Measurements from ENCODE around the gene MIDN. TPM values are rescaled to one million over a fixed set of nuclear protein-coding genes. Genes with fewer than 3 reads are reported as not detected.

The MIDN gene
- polyA plus RNA-seq, 1 donor from 2014 or later: 24.8 TPM

- no peak overlapping the region for H2AFZ ChIP-seq (ENCODE audit: low read depth, low read length)
- no peaks in the 10 kb centered on the region for H3K9me2 ChIP-seq (ENCODE audit: insufficient read depth, low read length)
- no peaks in the 10 kb centered on the region for H3K27me3 ChIP-seq (ENCODE audit: insufficient read depth, low read depth, low read length)
- H3K4me3 ChIP-seq (ENCODE audit: low read length): peak overlapping the region; percentile 69
- H4K20me1 ChIP-seq (ENCODE audit: insufficient read depth): no peaks in the 10 kb centered on the region
- H3K9ac ChIP-seq (ENCODE audit: low read length): peak overlapping the region; percentile 92
- no peaks in the 10 kb centered on the region for H3K36me3 ChIP-seq (ENCODE audit: insufficient read depth, low read length)
- H3K9me3 ChIP-seq (ENCODE audit: low read length): no peaks in the 10 kb centered on the region
- peak overlapping the region; percentile 94 for H3K27ac ChIP-seq (ENCODE audit: low read length)
- peaks cover 13% of the 10 kb centered on the region for H3K79me2 ChIP-seq (replicated peaks; ENCODE audit: insufficient read depth, low read length)
- TF ChIP-seq RAD21 (conservative IDR thresholded peaks at IDR 0.05): no peak
- TF ChIP-seq, protein P1, sequence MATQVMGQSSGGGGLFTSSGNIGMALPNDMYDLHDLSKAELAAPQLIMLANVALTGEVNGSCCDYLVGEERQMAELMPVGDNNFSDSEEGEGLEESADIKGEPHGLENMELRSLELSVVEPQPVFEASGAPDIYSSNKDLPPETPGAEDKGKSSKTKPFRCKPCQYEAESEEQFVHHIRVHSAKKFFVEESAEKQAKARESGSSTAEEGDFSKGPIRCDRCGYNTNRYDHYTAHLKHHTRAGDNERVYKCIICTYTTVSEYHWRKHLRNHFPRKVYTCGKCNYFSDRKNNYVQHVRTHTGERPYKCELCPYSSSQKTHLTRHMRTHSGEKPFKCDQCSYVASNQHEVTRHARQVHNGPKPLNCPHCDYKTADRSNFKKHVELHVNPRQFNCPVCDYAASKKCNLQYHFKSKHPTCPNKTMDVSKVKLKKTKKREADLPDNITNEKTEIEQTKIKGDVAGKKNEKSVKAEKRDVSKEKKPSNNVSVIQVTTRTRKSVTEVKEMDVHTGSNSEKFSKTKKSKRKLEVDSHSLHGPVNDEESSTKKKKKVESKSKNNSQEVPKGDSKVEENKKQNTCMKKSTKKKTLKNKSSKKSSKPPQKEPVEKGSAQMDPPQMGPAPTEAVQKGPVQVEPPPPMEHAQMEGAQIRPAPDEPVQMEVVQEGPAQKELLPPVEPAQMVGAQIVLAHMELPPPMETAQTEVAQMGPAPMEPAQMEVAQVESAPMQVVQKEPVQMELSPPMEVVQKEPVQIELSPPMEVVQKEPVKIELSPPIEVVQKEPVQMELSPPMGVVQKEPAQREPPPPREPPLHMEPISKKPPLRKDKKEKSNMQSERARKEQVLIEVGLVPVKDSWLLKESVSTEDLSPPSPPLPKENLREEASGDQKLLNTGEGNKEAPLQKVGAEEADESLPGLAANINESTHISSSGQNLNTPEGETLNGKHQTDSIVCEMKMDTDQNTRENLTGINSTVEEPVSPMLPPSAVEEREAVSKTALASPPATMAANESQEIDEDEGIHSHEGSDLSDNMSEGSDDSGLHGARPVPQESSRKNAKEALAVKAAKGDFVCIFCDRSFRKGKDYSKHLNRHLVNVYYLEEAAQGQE (IDR thresholded peaks at IDR 0.05; ENCODE audit: borderline replicate concordance): no peak
- TF ChIP-seq, protein P2, sequence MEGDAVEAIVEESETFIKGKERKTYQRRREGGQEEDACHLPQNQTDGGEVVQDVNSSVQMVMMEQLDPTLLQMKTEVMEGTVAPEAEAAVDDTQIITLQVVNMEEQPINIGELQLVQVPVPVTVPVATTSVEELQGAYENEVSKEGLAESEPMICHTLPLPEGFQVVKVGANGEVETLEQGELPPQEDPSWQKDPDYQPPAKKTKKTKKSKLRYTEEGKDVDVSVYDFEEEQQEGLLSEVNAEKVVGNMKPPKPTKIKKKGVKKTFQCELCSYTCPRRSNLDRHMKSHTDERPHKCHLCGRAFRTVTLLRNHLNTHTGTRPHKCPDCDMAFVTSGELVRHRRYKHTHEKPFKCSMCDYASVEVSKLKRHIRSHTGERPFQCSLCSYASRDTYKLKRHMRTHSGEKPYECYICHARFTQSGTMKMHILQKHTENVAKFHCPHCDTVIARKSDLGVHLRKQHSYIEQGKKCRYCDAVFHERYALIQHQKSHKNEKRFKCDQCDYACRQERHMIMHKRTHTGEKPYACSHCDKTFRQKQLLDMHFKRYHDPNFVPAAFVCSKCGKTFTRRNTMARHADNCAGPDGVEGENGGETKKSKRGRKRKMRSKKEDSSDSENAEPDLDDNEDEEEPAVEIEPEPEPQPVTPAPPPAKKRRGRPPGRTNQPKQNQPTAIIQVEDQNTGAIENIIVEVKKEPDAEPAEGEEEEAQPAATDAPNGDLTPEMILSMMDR (IDR thresholded peaks at IDR 0.05; ENCODE audit: poor library complexity, severe bottlenecking): no peak
- TF ChIP-seq MXI1 (conservative IDR thresholded peaks at IDR 0.05; ENCODE audit: poor library complexity, severe bottlenecking): no peak
- peak overlapping the region; percentile 82 for H3K4me2 ChIP-seq (ENCODE audit: low read length)
- peaks cover 4% of the 10 kb centered on the region for H3F3A ChIP-seq (ENCODE audit: insufficient read depth, low read length, poor library complexity, severe bottlenecking)
Observed at GRCh38 chr19:1239420-1239795, 9.0 kb upstream of the MIDN start.

DNA sequence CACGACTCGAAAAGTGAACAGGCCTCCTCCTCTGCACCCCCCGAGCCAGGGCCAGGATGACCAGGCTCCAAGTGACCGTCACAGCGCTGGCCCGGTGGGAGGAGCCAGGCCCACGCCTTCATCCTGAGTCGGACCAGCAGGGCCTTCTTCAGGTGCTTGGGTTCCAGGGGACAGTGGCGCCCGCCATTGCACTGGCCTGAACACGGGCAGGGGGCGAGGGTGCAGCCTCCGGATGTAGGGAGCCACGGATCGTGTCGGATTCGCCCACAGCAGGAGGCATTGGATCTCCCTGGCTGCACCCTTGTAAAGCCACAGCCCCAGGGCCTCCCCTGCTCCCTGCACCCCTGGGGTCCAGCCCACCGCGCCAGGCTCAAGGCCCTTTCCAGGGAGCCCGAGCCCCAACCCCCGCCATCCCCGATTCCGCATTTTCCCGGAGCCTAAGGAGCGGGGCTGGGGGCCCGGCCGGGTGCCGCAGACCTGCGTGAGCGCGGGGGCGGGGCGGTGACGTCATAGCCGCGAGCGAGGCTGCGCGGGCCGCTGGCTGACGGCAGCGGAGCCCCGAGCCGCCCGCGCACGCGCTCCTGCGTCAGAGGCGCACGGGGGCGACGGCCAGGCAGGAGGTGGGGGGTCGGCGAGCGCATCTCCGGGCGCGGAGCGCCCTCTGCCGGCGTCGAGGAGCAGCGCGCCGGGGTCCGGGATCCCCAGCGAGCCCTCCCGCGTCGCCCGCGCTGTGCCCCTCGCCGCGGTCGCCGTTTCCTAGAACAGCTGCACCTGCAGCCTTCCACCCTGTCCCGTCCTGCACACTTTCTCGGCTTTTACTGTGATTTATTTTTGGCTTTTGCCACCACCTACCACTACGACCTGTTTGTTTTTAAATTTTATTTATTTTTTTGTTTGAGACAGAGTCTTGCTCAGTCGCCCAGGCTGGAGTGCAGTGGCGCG, 8.3 kb upstream of the MIDN start:
- H2AFZ ChIP-seq (ENCODE audit: low read depth, low read length): no peak overlapping the region
- peak overlapping the region; percentile 94 for H3K27ac ChIP-seq (ENCODE audit: low read length)

More for the DNA sequence above, 8.3 kb upstream of the MIDN start:
- Histone ChIP-seq H3K9me3 (ENCODE audit: low read length) (no peaks in the 10 kb centered on the region), H3K4me3 (ENCODE audit: low read length) (peak overlapping the region; percentile 69), H3F3A (ENCODE audit: insufficient read depth, low read length, poor library complexity, severe bottlenecking) (peaks cover 4% of the 10 kb centered on the region), H3K9me2 (ENCODE audit: insufficient read depth, low read length) (no peaks in the 10 kb centered on the region), H3K79me2 (replicated peaks; ENCODE audit: insufficient read depth, low read length) (peaks cover 13% of the 10 kb centered on the region), H3K36me3 (ENCODE audit: insufficient read depth, low read length) (no peaks in the 10 kb centered on the region), H4K20me1 (ENCODE audit: insufficient read depth) (no peaks in the 10 kb centered on the region), H3K4me2 (ENCODE audit: low read length) (peak overlapping the region; percentile 82), H3K9ac (ENCODE audit: low read length) (peak overlapping the region; percentile 92), H3K27me3 (ENCODE audit: insufficient read depth, low read depth, low read length) (no peaks in the 10 kb centered on the region)
- no peak for TF ChIP-seq TAF1 (IDR thresholded peaks at IDR 0.05; ENCODE audit: low read depth)
- TF ChIP-seq, protein P2 (IDR thresholded peaks at IDR 0.05; ENCODE audit: poor library complexity, severe bottlenecking): peak; percentile 99
- TF ChIP-seq MXI1 (conservative IDR thresholded peaks at IDR 0.05; ENCODE audit: poor library complexity, severe bottlenecking): peak; percentile 63
- TF ChIP-seq EZH2 (IDR thresholded peaks at IDR 0.05; ENCODE audit: borderline replicate concordance, insufficient read depth, low read length, poor library complexity, severe bottlenecking): no peak
- TF ChIP-seq, protein P1 (IDR thresholded peaks at IDR 0.05; ENCODE audit: borderline replicate concordance): no peak
- peak; percentile 87 for TF ChIP-seq EP300 (conservative IDR thresholded peaks at IDR 0.05; ENCODE audit: poor library complexity, severe bottlenecking)
- TF ChIP-seq RAD21 (conservative IDR thresholded peaks at IDR 0.05): peak; percentile 93
- peak; percentile 76 for TF ChIP-seq POLR2AphosphoS5 (IDR thresholded peaks at IDR 0.05)
- TF ChIP-seq SMC3 (conservative IDR thresholded peaks at IDR 0.05; ENCODE audit: poor library complexity): peak; percentile 82
